ENCODE data around the gene XPO5. TPM values are rescaled to one million over a fixed set of nuclear protein-coding genes. Genes with fewer than 3 reads are reported as not detected.

XPO5 gene
- total RNA-seq, 1 experiment from 2014 or later, result 77.4 TPM

- TF ChIP-seq, protein P1, sequence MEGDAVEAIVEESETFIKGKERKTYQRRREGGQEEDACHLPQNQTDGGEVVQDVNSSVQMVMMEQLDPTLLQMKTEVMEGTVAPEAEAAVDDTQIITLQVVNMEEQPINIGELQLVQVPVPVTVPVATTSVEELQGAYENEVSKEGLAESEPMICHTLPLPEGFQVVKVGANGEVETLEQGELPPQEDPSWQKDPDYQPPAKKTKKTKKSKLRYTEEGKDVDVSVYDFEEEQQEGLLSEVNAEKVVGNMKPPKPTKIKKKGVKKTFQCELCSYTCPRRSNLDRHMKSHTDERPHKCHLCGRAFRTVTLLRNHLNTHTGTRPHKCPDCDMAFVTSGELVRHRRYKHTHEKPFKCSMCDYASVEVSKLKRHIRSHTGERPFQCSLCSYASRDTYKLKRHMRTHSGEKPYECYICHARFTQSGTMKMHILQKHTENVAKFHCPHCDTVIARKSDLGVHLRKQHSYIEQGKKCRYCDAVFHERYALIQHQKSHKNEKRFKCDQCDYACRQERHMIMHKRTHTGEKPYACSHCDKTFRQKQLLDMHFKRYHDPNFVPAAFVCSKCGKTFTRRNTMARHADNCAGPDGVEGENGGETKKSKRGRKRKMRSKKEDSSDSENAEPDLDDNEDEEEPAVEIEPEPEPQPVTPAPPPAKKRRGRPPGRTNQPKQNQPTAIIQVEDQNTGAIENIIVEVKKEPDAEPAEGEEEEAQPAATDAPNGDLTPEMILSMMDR (IDR thresholded peaks at IDR 0.05 in 2 of 3, conservative IDR thresholded peaks at IDR 0.05 in 1 of 3; ENCODE audit: borderline replicate concordance in 1 of 3, insufficient read depth in 1 of 3, low read depth in 2 of 3, low read length in 2 of 3), result no peak
- no peak for TF ChIP-seq RAD21 (IDR thresholded peaks at IDR 0.05; ENCODE audit: low read depth)
- no peak for TF ChIP-seq ATF3 (IDR thresholded peaks at IDR 0.05)
- no peak for TF ChIP-seq EGR1 (IDR thresholded peaks at IDR 0.05; ENCODE audit: low read depth)
- no peak for TF ChIP-seq ELF1 (IDR thresholded peaks at IDR 0.05; ENCODE audit: borderline replicate concordance, low read depth)
- TF ChIP-seq SIN3A (IDR thresholded peaks at IDR 0.05; ENCODE audit: low read depth), result no peak
- no peak for TF ChIP-seq POLR2A (IDR thresholded peaks at IDR 0.05; ENCODE audit: borderline replicate concordance, extremely low read depth, insufficient read depth, insufficient read length)
Measured at GRCh38 chr6:43503443-43503842, 72.4 kb downstream of the XPO5 start (continued).

- TF ChIP-seq TCF7L2 (IDR thresholded peaks at IDR 0.05; ENCODE audit: borderline replicate concordance, extremely low read depth, insufficient read depth, insufficient read length), result no peak
- no peak for TF ChIP-seq POLR2AphosphoS5 (IDR thresholded peaks at IDR 0.05; ENCODE audit: low read depth, low read length)
- no peak for TF ChIP-seq JUND (IDR thresholded peaks at IDR 0.05)
- Histone ChIP-seq H3K9ac (ENCODE audit: low read length) (no peak overlapping the region), H3K27me3 (ENCODE audit: insufficient read depth, low read length) (no peaks in the 10 kb centered on the region), H3K79me2 (ENCODE audit: insufficient read depth, low read length) (peaks cover 6% of the 10 kb centered on the region; the same call in 1 of the 2 replicates), H3K4me2 (ENCODE audit: low read length) (no peak overlapping the region), H2AFZ (ENCODE audit: low read depth, low read length, poor library complexity, severe bottlenecking) (no peak overlapping the region), H3K36me3 (ENCODE audit: control insufficient read depth in 1 of 2, insufficient read depth in 2 of 2, low read length in 2 of 2) (peaks cover 11 to 42% of the 10 kb centered on the region in 2 experiments; a peak in 3 of 4 replicates), H3K4me3 (replicated peaks in 1 of 2; ENCODE audit: low read depth in 1 of 2, low read length in 2 of 2) (no peak overlapping the region), H3K9me3 (ENCODE audit: control insufficient read depth in 1 of 2, insufficient read depth in 1 of 2, low read depth in 1 of 2, low read length in 2 of 2) (no peaks in the 10 kb centered on the region), H3K9me2 (ENCODE audit: insufficient read depth) (no peaks in the 10 kb centered on the region), H3K27ac (ENCODE audit: low read depth, low read length) (no peak overlapping the region), H4K20me1 (ENCODE audit: insufficient read depth) (no peaks in the 10 kb centered on the region), H3K4me1 (ENCODE audit: control insufficient read depth in 1 of 2, insufficient read depth in 2 of 2, low read length in 2 of 2) (peaks cover 0 to 9% of the 10 kb centered on the region in 2 experiments; a peak in 1 of 4 replicates)
- no peak for DNase-seq (ENCODE audit: low read depth, low spot score)
- ChIA-PET POLR2A (no interaction called here), RAD21 (ENCODE audit: low non-redundant PET in 1 of 2, low total read pairs in 2 of 2, uncharacterized antibody in 2 of 2, unreplicated experiment in 2 of 2) (no interaction called here), CTCF (interaction anchor here (1.9 kb wide), 1 partner anchor 45 kb away, joined by 4 read pairs; no protein-coding TSS in a partner anchor)
- no peak for ATAC-seq
- intact Hi-C loops (cut with micrococcal nuclease), result loop anchor here (10.0 kb wide), 1 partner anchor 138 kb away; the partner anchor contains the start of gene ZNF318
- no TSS peak for BruUV-seq (replicated peaks)
Measured at GRCh38 chr6:43502666-43503065, 73.2 kb downstream of the XPO5 start.

Data from HCT116 (cell line).